ENCODE results near the gene FAM53C. TPM values are rescaled to one million over a fixed set of nuclear protein-coding genes. Genes with fewer than 3 reads are reported as not detected.

FAM53C gene
- total RNA-seq, 3 donors from 2014 or later (not counting 1 experiment from before 2014, with no cell fraction given): 65.1 to 140 (median 73.6) TPM

DNA sequence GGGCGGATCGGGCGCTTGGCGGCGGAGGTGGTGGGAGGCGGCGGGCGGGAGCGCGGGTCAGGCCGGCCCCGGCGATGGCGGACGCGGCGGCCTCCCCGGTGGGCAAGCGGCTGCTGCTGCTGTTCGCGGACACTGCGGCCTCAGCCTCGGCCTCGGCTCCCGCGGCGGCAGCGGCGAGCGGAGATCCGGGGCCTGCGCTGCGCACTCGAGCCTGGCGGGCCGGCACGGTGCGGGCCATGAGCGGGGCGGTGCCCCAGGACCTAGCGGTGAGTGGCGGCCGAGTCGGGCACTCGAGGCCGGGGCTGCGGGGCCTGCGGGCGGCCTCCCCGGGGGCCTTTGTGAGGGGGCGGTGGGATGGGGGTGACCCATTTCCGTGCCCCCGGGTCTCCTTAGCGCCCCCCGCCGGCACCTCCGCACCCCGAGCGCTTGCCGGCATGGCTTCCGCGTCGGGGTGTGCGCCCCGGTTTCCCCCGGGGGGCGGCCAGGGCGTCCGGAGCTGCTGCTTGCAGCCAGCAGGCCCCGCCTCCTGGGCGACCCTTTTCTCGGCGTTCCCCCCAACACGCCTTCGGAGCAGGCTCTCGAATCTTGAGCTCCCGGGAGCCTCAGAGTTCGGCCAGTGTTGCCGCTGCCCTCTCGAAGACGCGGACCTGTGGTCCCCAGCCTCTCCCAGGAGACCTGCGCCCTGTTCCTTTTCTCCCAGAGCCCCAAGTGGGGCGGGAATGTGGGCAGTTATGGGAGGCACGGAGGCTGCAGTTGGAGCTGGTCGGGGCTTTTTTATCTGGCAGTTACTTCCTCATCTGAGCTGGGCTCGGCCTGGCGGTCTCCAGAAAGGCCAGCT is 14.9 kb downstream of the FAM53C start:
- Mint-ChIP-seq H3K27me3 (ENCODE audit: low read depth in 2 of 2) (no peaks in the 10 kb centered on the region), H3K9me3 (peaks cover 0 to 5% of the 10 kb centered on the region in 2 donors), H3K36me3 (peaks cover 7% of the 10 kb centered on the region), H3K27ac (peak overlapping the region; percentile 94 to 97), H3K4me1 (peaks cover 44 to 45% of the 10 kb centered on the region in 2 donors), H3K4me3 (peak overlapping the region; percentile 95)
- WGBS (ENCODE audit: insufficient coverage): under 1% methylated on average over 88 of the region's 88 CpGs
- peak; percentile 45 to 62 (median 58) for ATAC-seq
- intact Hi-C loops (cut with micrococcal nuclease): loop anchor here (2.0 to 5.0 kb wide), 3 partner anchors 14 to 190 kb away; partner anchors contain the start of genes BRD8, ETF1, FAM53C and KIF20A
- H3K36me3 ChIP-seq (ENCODE audit: control insufficient read depth, insufficient read depth, low read length): peaks cover 3% of the 10 kb centered on the region
- no peaks in the 10 kb centered on the region for H3K27me3 ChIP-seq (ENCODE audit: control insufficient read depth, insufficient read depth, low read length)
- DNase-seq: peak; percentile 73 to 85
- H3K4me3 ChIP-seq (ENCODE audit: low read length): peak overlapping the region; percentile 97
- peaks cover 18% of the 10 kb centered on the region for H3K4me1 ChIP-seq (ENCODE audit: control insufficient read depth, insufficient read depth, low read length)
- peaks cover 3% of the 10 kb centered on the region for H3K9me3 ChIP-seq (ENCODE audit: control insufficient read depth, insufficient read depth, low read length)
- peak overlapping the region; percentile 97 for H3K27ac ChIP-seq (ENCODE audit: low read length)
- TF ChIP-seq, protein P1, sequence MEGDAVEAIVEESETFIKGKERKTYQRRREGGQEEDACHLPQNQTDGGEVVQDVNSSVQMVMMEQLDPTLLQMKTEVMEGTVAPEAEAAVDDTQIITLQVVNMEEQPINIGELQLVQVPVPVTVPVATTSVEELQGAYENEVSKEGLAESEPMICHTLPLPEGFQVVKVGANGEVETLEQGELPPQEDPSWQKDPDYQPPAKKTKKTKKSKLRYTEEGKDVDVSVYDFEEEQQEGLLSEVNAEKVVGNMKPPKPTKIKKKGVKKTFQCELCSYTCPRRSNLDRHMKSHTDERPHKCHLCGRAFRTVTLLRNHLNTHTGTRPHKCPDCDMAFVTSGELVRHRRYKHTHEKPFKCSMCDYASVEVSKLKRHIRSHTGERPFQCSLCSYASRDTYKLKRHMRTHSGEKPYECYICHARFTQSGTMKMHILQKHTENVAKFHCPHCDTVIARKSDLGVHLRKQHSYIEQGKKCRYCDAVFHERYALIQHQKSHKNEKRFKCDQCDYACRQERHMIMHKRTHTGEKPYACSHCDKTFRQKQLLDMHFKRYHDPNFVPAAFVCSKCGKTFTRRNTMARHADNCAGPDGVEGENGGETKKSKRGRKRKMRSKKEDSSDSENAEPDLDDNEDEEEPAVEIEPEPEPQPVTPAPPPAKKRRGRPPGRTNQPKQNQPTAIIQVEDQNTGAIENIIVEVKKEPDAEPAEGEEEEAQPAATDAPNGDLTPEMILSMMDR (IDR thresholded peaks at IDR 0.05): peak; percentile 69

DNA sequence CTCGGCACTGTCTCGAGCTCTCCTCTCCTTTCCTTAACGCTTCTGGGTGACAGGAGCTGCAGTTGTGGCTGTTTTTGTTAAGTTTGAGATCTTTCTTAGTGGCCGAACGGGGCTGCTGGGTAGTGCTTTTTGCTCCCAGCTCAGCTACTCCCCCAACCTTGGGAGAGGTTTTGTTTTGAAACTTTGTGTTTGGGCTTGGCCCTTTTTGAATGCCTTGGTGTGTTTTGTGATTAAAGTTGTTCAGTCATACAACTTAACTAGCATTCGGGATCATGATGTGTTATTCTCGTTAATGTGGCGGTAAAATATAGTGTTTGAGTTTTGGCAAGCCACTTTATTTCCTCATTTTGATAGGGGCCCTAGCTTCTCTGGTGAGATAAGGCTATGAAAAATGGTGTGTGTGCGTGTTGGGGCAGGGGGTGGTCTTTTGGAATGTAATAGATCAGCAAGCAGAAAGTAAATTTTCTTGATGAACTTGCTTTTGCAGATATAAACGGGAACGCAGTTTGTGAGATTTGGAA is 15.6 kb downstream of the FAM53C start:
- DNase-seq: peak in 1 of 2 donors; percentile 63
- Mint-ChIP-seq H3K9me3 (peaks cover 0 to 5% of the 10 kb centered on the region in 2 donors), H3K27me3 (ENCODE audit: low read depth in 2 of 2) (no peaks in the 10 kb centered on the region), H3K36me3 (peaks cover 7% of the 10 kb centered on the region), H3K4me3 (peak overlapping the region; percentile 95), H3K27ac (peak overlapping the region; percentile 94 to 97), H3K4me1 (peaks cover 44 to 45% of the 10 kb centered on the region in 2 donors)
- intact Hi-C loops (cut with micrococcal nuclease): loop anchor here (2.0 to 5.0 kb wide), 3 partner anchors 15 to 189 kb away; partner anchors contain the start of genes BRD8, ETF1, FAM53C and KIF20A
- WGBS (ENCODE audit: insufficient coverage): 1% methylated on average over 9 of the region's 11 CpGs
- TF ChIP-seq, protein P1 (IDR thresholded peaks at IDR 0.05): no peak
- Histone ChIP-seq H3K4me3 (ENCODE audit: low read length) (peak overlapping the region; percentile 97), H3K27me3 (ENCODE audit: control insufficient read depth, insufficient read depth, low read length) (no peaks in the 10 kb centered on the region), H3K9me3 (ENCODE audit: control insufficient read depth, insufficient read depth, low read length) (peaks cover 3% of the 10 kb centered on the region), H3K4me1 (ENCODE audit: control insufficient read depth, insufficient read depth, low read length) (peaks cover 18% of the 10 kb centered on the region), H3K36me3 (ENCODE audit: control insufficient read depth, insufficient read depth, low read length) (no peaks in the 10 kb centered on the region), H3K27ac (ENCODE audit: low read length) (peak overlapping the region; percentile 97)
- no peak for ATAC-seq

DNA sequence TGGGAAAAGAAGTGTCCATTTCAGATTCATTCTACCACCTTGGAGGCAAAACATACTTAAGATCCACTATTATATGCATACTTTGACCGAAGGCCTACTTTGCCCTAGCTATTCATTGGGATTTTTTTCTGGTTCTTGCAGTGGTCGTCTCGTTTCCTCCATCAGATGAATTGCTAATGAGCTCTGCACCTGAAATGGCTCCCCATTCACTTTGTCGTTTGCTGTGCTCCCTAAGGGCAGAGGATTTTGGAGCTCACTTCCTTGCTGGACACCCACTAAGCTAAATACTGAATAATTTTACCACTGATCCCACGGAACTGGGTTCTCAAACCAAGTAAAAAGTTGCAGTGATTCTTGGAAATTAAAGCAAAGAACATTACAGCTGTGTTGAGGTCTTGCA is 16.3 kb downstream of the FAM53C start:
- ATAC-seq (no peak), DNase-seq (no peak)
- Histone ChIP-seq H3K9me3 (ENCODE audit: control insufficient read depth, insufficient read depth, low read length) (peaks cover 3% of the 10 kb centered on the region), H3K4me3 (ENCODE audit: low read length) (peak overlapping the region; percentile 97), H3K27me3 (ENCODE audit: control insufficient read depth, insufficient read depth, low read length) (no peaks in the 10 kb centered on the region), H3K4me1 (ENCODE audit: control insufficient read depth, insufficient read depth, low read length) (peaks cover 18% of the 10 kb centered on the region), H3K36me3 (ENCODE audit: control insufficient read depth, insufficient read depth, low read length) (no peaks in the 10 kb centered on the region), H3K27ac (ENCODE audit: low read length) (peak overlapping the region; percentile 97)
- TF ChIP-seq, protein P1 (IDR thresholded peaks at IDR 0.05): no peak
- intact Hi-C loops (cut with micrococcal nuclease): loop anchor here (5.0 kb wide), 1 partner anchor 177 kb away; the partner anchor contains the start of genes BRD8 and KIF20A
- no peaks in the 10 kb centered on the region for H3K27me3 Mint-ChIP-seq (ENCODE audit: low read depth in 2 of 2)
- peaks cover 0 to 5% of the 10 kb centered on the region in 2 donors for H3K9me3 Mint-ChIP-seq
- 19% methylated on average over 5 of the region's 5 CpGs for WGBS (ENCODE audit: insufficient coverage)
- H3K4me3 Mint-ChIP-seq: peak overlapping the region; percentile 95
- H3K27ac Mint-ChIP-seq: peak overlapping the region; percentile 94 to 97
- peaks cover 7% of the 10 kb centered on the region for H3K36me3 Mint-ChIP-seq
- peaks cover 44 to 45% of the 10 kb centered on the region in 2 donors for H3K4me1 Mint-ChIP-seq

All from natural killer cell (primary cell).